Measurements from ENCODE around the gene GSG1. TPM values are rescaled to one million over a fixed set of nuclear protein-coding genes. Genes with fewer than 3 reads are reported as not detected.

The GSG1 gene
- total and polyA plus RNA-seq, 4 experiments from 2014 or later: 0.07 TPM; not detected in 3

DNA sequence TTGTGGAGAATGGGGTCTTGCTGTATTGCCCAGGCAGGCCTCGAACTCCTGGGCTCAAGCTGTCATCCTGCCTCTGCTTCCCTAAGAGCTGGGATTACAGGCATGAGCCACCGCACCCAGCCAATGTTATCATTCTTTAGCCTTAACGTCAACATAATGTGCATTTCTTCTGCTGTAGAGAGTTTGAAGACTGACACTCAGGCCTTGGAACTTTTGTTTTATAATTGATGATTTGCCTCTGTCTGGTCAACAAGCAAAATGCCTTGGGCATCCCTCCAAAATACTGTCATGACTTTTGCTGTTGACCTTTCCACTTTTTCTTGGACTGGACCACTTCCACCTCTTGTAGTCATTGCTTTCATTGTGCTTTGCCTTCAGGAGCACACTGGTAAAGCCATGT, 30.3 kb downstream of the GSG1 start:
- Mint-ChIP-seq H3K4me1 (no peaks in the 10 kb centered on the region), H3K9me3 (no peaks in the 10 kb centered on the region), H3K27ac (no peak overlapping the region), H3K36me3 (peaks cover 22 to 49% of the 10 kb centered on the region in 2 donors), H3K27me3 (no peaks in the 10 kb centered on the region), H3K4me3 (no peak overlapping the region)
- Histone ChIP-seq H3K36me3 (ENCODE audit: insufficient read depth, low read length) (peaks cover 5% of the 10 kb centered on the region), H3K4me3 (ENCODE audit: low read length in 2 of 2) (no peak overlapping the region), H3K4me1 (ENCODE audit: insufficient read depth, low read length) (no peaks in the 10 kb centered on the region), H3K27me3 (ENCODE audit: insufficient read depth, low read length) (no peaks in the 10 kb centered on the region), H3K27ac (ENCODE audit: low read depth, low read length) (no peak overlapping the region), H3K9me3 (ENCODE audit: control insufficient read depth in 1 of 2, low read length in 2 of 2) (no peaks in the 10 kb centered on the region)
- no peak for DNase-seq
- intact Hi-C loops (cut with micrococcal nuclease): no loop called here
- ChIA-PET POLR2A (ENCODE audit: partially characterized antibody) (no interaction called here), CTCF (ENCODE audit: partially characterized antibody) (no interaction called here)

DNA sequence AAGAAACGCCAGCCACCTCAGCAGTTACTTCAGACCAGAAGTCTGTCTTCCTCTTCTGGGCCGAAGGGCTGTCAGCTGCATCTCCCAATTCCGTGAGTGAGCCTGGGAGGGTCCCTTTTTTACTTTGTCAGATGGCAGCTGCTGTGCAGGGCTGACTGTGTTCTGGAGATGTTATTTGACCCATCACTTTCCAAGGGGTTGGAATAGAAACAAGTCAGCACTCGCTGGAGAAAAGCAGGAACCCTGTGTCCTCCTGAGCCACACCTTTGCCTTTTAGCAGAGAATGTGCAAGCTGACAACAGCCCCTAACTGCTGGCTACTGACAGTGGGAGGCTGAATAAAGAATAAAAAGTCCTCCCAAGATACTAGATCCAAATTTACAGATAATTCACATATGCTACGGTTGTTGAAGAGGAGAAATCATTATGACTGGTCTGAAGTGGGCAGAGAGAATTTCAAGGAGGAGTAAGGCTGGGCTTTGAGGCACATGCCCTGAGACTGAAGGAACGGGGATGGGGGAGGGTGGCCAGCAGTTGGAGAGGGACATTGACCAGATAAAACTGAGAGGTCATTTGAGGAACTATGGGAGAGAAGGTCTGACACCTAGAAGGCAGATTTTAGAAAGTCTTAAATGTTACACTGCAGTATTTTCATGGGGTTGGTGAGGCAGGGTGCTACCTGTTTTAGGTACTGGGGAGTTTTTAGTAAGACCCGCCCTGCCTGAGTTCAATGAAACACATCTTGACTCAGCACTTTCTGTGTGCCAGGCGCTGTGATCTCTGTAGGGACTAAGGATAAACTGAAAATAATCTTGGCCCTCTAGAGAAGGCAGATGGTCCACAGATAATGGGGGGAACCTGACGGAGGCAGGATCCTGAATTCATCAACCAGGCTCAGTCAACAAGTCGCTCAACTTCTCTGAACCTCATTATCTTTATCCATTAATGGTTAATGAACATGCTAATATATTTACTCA, 31.9 kb downstream of the GSG1 start:
- Histone ChIP-seq H3K9me3 (ENCODE audit: control insufficient read depth in 1 of 2, low read length in 2 of 2) (no peaks in the 10 kb centered on the region), H3K4me3 (ENCODE audit: low read length in 2 of 2) (no peak overlapping the region), H3K36me3 (ENCODE audit: insufficient read depth, low read length) (peaks cover 3% of the 10 kb centered on the region), H3K27ac (ENCODE audit: low read depth, low read length) (no peak overlapping the region), H3K27me3 (ENCODE audit: insufficient read depth, low read length) (no peaks in the 10 kb centered on the region), H3K4me1 (ENCODE audit: insufficient read depth, low read length) (no peaks in the 10 kb centered on the region)
- no peak overlapping the region for H3K27ac Mint-ChIP-seq
- ChIA-PET CTCF (ENCODE audit: partially characterized antibody) (no interaction called here), POLR2A (ENCODE audit: partially characterized antibody) (no interaction called here)
- no peaks in the 10 kb centered on the region for H3K27me3 Mint-ChIP-seq
- no peak for DNase-seq
- no peaks in the 10 kb centered on the region for H3K9me3 Mint-ChIP-seq
- H3K36me3 Mint-ChIP-seq: peaks cover 24 to 55% of the 10 kb centered on the region in 2 donors
- no peak overlapping the region for H3K4me3 Mint-ChIP-seq
- intact Hi-C loops (cut with micrococcal nuclease): no loop called here
- H3K4me1 Mint-ChIP-seq: no peaks in the 10 kb centered on the region

DNA sequence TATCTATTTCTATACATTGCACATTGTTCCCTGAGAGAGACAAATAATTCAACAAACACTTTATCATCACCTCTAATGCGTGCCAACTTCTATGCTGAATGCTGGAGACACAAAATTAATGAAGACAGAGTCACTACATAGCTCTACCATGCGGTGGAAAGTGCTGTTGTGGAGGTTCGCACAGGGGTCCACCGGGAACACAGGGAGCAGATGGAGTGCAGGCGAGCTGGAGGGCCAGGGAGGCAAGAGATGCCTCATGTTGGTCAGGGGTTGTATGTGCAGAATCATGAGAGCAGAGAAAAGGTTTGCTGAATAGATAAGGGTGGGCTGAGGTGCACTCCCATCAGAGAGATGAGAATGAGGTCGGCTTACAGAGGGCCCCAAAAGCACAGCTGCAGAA, 34.1 kb downstream of the GSG1 start:
- Mint-ChIP-seq H3K4me3 (no peak overlapping the region), H3K4me1 (no peaks in the 10 kb centered on the region), H3K36me3 (peaks cover 23 to 51% of the 10 kb centered on the region in 2 donors), H3K9me3 (no peaks in the 10 kb centered on the region), H3K27me3 (no peaks in the 10 kb centered on the region), H3K27ac (peak overlapping the region in 1 of 7 donors; percentile 54)
- CTCF ChIA-PET (ENCODE audit: partially characterized antibody): no interaction called here
- no peaks in the 10 kb centered on the region for H3K36me3 ChIP-seq (ENCODE audit: insufficient read depth, low read length)
- intact Hi-C loops (cut with micrococcal nuclease): no loop called here
- H3K9me3 ChIP-seq (ENCODE audit: control insufficient read depth in 1 of 2, low read length in 2 of 2): no peaks in the 10 kb centered on the region
- H3K27ac ChIP-seq (ENCODE audit: low read depth, low read length): no peak overlapping the region
- DNase-seq: no peak
- H3K4me3 ChIP-seq (ENCODE audit: low read length in 2 of 2): no peak overlapping the region
- H3K27me3 ChIP-seq (ENCODE audit: insufficient read depth, low read length): no peaks in the 10 kb centered on the region
- H3K4me1 ChIP-seq (ENCODE audit: insufficient read depth, low read length): no peaks in the 10 kb centered on the region
- POLR2A ChIA-PET (ENCODE audit: partially characterized antibody): no interaction called here

DNA sequence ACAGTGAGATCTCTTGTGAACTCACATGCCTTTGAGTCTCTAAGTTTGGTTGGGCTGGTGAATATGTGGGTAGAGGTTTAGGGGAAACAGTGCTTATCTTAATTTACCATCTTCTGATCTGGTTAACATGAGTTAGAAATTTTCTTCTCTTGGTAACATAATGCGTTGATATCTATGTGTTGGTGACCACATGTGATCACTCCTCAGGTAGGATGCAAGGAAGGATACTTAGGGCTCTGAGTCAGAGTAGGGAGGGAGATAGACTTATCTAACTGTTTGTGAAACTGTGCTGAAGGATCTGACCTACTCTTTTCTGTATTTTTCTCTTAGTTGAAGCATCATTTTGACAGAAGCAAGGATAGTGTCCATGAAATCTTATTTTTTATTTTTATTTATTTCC, 36.1 kb downstream of the GSG1 start:
- ChIA-PET POLR2A (ENCODE audit: partially characterized antibody) (no interaction called here), CTCF (ENCODE audit: partially characterized antibody) (no interaction called here)
- no peaks in the 10 kb centered on the region for H3K4me1 Mint-ChIP-seq
- intact Hi-C loops (cut with micrococcal nuclease): no loop called here
- Histone ChIP-seq H3K9me3 (ENCODE audit: control insufficient read depth in 1 of 2, low read length in 2 of 2) (no peaks in the 10 kb centered on the region), H3K4me3 (ENCODE audit: low read length in 2 of 2) (no peak overlapping the region), H3K27ac (ENCODE audit: low read depth, low read length) (no peak overlapping the region), H3K27me3 (ENCODE audit: insufficient read depth, low read length) (no peaks in the 10 kb centered on the region), H3K36me3 (ENCODE audit: insufficient read depth, low read length) (no peaks in the 10 kb centered on the region), H3K4me1 (ENCODE audit: insufficient read depth, low read length) (no peaks in the 10 kb centered on the region)
- H3K27ac Mint-ChIP-seq: peak overlapping the region in 1 of 7 donors; percentile 28
- DNase-seq: no peak
- H3K4me3 Mint-ChIP-seq: no peak overlapping the region
- no peaks in the 10 kb centered on the region for H3K9me3 Mint-ChIP-seq
- no peaks in the 10 kb centered on the region for H3K27me3 Mint-ChIP-seq
- H3K36me3 Mint-ChIP-seq: peaks cover 21 to 41% of the 10 kb centered on the region in 2 donors

DNA sequence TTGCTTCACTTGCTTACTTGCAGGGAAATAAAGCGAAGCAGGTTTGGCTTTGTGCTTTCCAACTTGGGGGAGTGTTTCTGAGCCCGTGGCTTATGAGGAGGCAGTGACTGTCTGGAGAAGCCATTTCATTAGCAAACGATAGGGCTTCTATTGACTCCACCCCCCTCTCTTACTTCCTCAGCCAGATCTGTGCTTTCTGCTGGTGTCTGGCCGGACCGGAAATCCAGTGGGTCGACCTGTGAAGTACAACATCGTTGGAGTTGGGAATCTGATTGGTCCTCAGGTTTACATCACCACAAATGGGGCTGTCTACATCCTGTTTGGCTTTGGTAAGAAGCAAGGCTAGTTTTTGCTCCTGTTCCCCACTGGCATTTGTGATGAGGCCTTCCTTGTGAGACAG, 37.0 kb downstream of the GSG1 start:
- Mint-ChIP-seq H3K9me3 (no peaks in the 10 kb centered on the region), H3K27ac (no peak overlapping the region), H3K4me1 (no peaks in the 10 kb centered on the region), H3K4me3 (no peak overlapping the region), H3K36me3 (peaks cover 19 to 45% of the 10 kb centered on the region in 2 donors), H3K27me3 (no peaks in the 10 kb centered on the region)
- ChIA-PET CTCF (ENCODE audit: partially characterized antibody) (no interaction called here), POLR2A (ENCODE audit: partially characterized antibody) (no interaction called here)
- Histone ChIP-seq H3K36me3 (ENCODE audit: insufficient read depth, low read length) (no peaks in the 10 kb centered on the region), H3K4me3 (ENCODE audit: low read length in 2 of 2) (no peak overlapping the region), H3K9me3 (ENCODE audit: control insufficient read depth in 1 of 2, low read length in 2 of 2) (no peaks in the 10 kb centered on the region), H3K27ac (ENCODE audit: low read depth, low read length) (no peak overlapping the region), H3K4me1 (ENCODE audit: insufficient read depth, low read length) (no peaks in the 10 kb centered on the region), H3K27me3 (ENCODE audit: insufficient read depth, low read length) (no peaks in the 10 kb centered on the region)
- DNase-seq: no peak
- intact Hi-C loops (cut with micrococcal nuclease): no loop called here

DNA sequence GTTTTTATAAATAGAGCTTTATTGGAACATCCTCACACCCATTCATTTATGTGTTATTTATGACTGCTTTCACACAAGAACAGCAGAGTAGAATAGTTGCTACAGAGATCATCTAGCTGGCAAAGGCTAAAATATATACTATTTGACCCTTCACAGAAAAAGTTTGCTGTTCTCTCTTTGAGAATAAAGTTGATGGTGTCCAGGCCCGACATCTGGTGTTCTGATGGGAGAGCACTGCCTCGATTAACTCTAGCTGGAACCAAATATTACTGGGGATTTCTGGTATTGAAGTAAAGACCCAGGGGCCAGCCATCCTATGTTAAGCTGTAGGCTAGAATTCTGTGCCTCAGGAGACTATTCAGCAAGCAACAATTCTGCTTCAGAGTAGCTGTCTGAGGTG, 37.5 kb downstream of the GSG1 start:
- H3K27me3 Mint-ChIP-seq: no peaks in the 10 kb centered on the region
- Histone ChIP-seq H3K4me3 (ENCODE audit: low read length in 2 of 2) (no peak overlapping the region), H3K9me3 (ENCODE audit: control insufficient read depth in 1 of 2, low read length in 2 of 2) (no peaks in the 10 kb centered on the region), H3K27me3 (ENCODE audit: insufficient read depth, low read length) (no peaks in the 10 kb centered on the region), H3K36me3 (ENCODE audit: insufficient read depth, low read length) (no peaks in the 10 kb centered on the region), H3K4me1 (ENCODE audit: insufficient read depth, low read length) (no peaks in the 10 kb centered on the region), H3K27ac (ENCODE audit: low read depth, low read length) (no peak overlapping the region)
- no peak for DNase-seq
- CTCF ChIA-PET (ENCODE audit: partially characterized antibody): interaction anchor here (0.6 to 1.0 kb wide), 2 partner anchors 10 to 33 kb away, joined by 3 read pairs; no protein-coding TSS in a partner anchor
- no peak overlapping the region for H3K4me3 Mint-ChIP-seq
- H3K27ac Mint-ChIP-seq: no peak overlapping the region
- peaks cover 19 to 45% of the 10 kb centered on the region in 2 donors for H3K36me3 Mint-ChIP-seq
- H3K9me3 Mint-ChIP-seq: no peaks in the 10 kb centered on the region
- POLR2A ChIA-PET (ENCODE audit: partially characterized antibody): no interaction called here
- no peaks in the 10 kb centered on the region for H3K4me1 Mint-ChIP-seq
- intact Hi-C loops (cut with micrococcal nuclease): no loop called here

DNA sequence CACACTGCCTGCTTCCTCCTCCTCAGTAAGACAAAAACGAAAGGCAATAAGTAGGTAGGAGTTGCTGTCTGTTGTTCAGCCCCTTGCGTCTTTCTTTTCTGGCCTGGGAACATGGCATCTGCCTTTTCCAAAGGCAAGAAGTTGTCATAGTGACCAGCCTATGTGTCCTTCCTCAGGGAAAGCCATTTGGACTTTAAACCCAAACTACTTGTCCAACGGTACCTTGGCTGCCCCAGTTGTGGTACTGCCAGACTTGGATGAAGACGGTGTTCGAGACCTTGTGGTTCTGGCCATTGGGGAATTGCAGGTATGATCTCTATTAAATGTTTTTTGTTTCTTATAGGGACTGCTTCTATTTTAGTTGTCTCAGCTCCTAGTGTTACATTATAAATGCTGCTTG, 40.8 kb downstream of the GSG1 start:
- H3K27ac ChIP-seq (ENCODE audit: low read depth, low read length): no peak overlapping the region
- H3K36me3 Mint-ChIP-seq: peaks cover 24 to 56% of the 10 kb centered on the region in 2 donors
- H3K4me1 ChIP-seq (ENCODE audit: insufficient read depth, low read length): no peaks in the 10 kb centered on the region
- H3K4me1 Mint-ChIP-seq: no peaks in the 10 kb centered on the region
- no peak overlapping the region for H3K27ac Mint-ChIP-seq
- no peaks in the 10 kb centered on the region for H3K9me3 Mint-ChIP-seq
- CTCF ChIA-PET (ENCODE audit: partially characterized antibody): interaction anchor here (1.5 kb wide), 1 partner anchor 11 kb away, joined by 4 read pairs; no protein-coding TSS in a partner anchor
- no peak overlapping the region for H3K4me3 ChIP-seq (ENCODE audit: low read length in 2 of 2)
- no peaks in the 10 kb centered on the region for H3K36me3 ChIP-seq (ENCODE audit: insufficient read depth, low read length)
- no peak overlapping the region for H3K4me3 Mint-ChIP-seq
- no peaks in the 10 kb centered on the region for H3K27me3 ChIP-seq (ENCODE audit: insufficient read depth, low read length)
- DNase-seq: no peak
- no peaks in the 10 kb centered on the region for H3K27me3 Mint-ChIP-seq
- POLR2A ChIA-PET (ENCODE audit: partially characterized antibody): no interaction called here
- no peaks in the 10 kb centered on the region for H3K9me3 ChIP-seq (ENCODE audit: control insufficient read depth in 1 of 2, low read length in 2 of 2)
- intact Hi-C loops (cut with micrococcal nuclease): no loop called here

All from CD4-positive, alpha-beta memory T cell (primary cell).